Measurements from ENCODE around the gene HDDC3. TPM values are rescaled to one million over a fixed set of nuclear protein-coding genes. Genes with fewer than 3 reads are reported as not detected.

Gene HDDC3
- polyA plus RNA-seq, 3 donors, result 11.6 to 19.7 (median 14.8) TPM

DNA sequence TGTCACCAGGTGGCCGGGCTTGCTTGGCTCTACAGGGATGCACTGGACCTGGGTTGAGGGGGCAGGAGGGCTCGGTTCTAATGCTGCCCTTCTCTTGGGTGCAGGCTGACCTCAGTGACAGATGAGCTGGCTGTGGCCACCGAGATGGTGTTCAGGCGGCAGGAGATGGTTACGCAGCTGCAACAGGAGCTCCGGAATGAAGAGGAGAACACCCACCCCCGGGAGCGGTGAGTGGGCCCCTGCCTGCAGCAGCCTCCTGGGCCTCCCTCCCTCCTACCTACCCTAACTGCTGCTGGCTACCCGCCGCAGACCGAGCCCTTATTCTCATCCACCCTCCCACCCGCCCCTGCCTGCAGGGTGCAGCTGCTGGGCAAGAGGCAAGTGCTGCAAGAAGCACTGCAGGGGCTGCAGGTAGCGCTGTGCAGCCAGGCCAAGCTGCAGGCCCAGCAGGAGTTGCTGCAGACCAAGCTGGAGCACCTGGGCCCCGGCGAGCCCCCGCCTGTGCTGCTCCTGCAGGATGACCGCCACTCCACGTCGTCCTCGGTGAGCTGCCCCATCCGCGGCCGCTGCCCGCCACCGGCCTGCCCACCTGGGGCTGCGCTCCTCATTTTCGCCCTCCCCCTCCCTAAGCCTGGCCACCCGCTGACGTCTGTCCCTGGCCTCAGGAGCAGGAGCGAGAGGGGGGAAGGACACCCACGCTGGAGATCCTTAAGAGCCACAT, 42.5 kb downstream of the HDDC3 start:
- H3K27me3 Mint-ChIP-seq (ENCODE audit: low read depth in 3 of 3), result peaks cover 0 to 1% (median 0%) of the 10 kb centered on the region in 3 donors
- H3K4me3 Mint-ChIP-seq, result no peak overlapping the region
- TF ChIP-seq, protein P1, sequence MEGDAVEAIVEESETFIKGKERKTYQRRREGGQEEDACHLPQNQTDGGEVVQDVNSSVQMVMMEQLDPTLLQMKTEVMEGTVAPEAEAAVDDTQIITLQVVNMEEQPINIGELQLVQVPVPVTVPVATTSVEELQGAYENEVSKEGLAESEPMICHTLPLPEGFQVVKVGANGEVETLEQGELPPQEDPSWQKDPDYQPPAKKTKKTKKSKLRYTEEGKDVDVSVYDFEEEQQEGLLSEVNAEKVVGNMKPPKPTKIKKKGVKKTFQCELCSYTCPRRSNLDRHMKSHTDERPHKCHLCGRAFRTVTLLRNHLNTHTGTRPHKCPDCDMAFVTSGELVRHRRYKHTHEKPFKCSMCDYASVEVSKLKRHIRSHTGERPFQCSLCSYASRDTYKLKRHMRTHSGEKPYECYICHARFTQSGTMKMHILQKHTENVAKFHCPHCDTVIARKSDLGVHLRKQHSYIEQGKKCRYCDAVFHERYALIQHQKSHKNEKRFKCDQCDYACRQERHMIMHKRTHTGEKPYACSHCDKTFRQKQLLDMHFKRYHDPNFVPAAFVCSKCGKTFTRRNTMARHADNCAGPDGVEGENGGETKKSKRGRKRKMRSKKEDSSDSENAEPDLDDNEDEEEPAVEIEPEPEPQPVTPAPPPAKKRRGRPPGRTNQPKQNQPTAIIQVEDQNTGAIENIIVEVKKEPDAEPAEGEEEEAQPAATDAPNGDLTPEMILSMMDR (IDR thresholded peaks at IDR 0.05), result no peak
- no peak for DNase-seq
- H3K79me2 ChIP-seq (ENCODE audit: insufficient read depth, low read length), result peaks cover 83% of the 10 kb centered on the region
- peaks cover 59 to 86% of the 10 kb centered on the region in 2 donors for H3K36me3 Mint-ChIP-seq
- no peaks in the 10 kb centered on the region for H3K9me3 ChIP-seq (replicated peaks in 1 of 2; ENCODE audit: control insufficient read depth in 1 of 2, insufficient read depth in 1 of 2, low read length in 2 of 2)
- H3K9ac ChIP-seq (ENCODE audit: insufficient read depth, low read length, poor library complexity, severe bottlenecking), result no peak overlapping the region
- H3K4me3 ChIP-seq (replicated peaks in 1 of 3; ENCODE audit: low read depth in 2 of 3, low read length in 3 of 3), result no peak overlapping the region
- peaks cover 32% of the 10 kb centered on the region for H3K4me1 Mint-ChIP-seq
- H3K36me3 ChIP-seq (replicated peaks in 1 of 2; ENCODE audit: control insufficient read depth in 1 of 2, insufficient read depth in 2 of 2, low read length in 2 of 2), result peaks cover 80 to 87% of the 10 kb centered on the region in 2 donors
- peaks cover 24 to 44% of the 10 kb centered on the region in 2 donors for H3K4me1 ChIP-seq (ENCODE audit: control insufficient read depth in 1 of 2, insufficient read depth in 2 of 2, low read length in 2 of 2)
- H2AFZ ChIP-seq (ENCODE audit: insufficient read depth, low read depth, low read length, poor library complexity, severe bottlenecking), result no peak overlapping the region
- H4K20me1 ChIP-seq (ENCODE audit: insufficient read depth, low read length), result peaks cover 99% of the 10 kb centered on the region
- WGBS (ENCODE audit: insufficient coverage), result 98% methylated on average over 21 of the region's 31 CpGs
- H3K27me3 ChIP-seq (ENCODE audit: control insufficient read depth in 2 of 2, insufficient read depth in 2 of 2, low read length in 2 of 2), result no peaks in the 10 kb centered on the region
- H3K27ac Mint-ChIP-seq, result peak overlapping the region in 3 of 7 donors; percentile 37 to 63 (median 46)
- H3K4me2 ChIP-seq (replicated peaks; ENCODE audit: extremely low read depth, low read length, poor library complexity, severe bottlenecking), result no peak overlapping the region
- H3K27ac ChIP-seq (ENCODE audit: low read depth in 1 of 2, low read length in 2 of 2), result no peak overlapping the region
- no peaks in the 10 kb centered on the region for H3K9me3 Mint-ChIP-seq
- intact Hi-C loops (cut with micrococcal nuclease), result loop anchor here (5.0 to 10.0 kb wide), 2 partner anchors 175 to 188 kb away; partner anchors contain the start of gene BLM (in 1 of the 2)

DNA sequence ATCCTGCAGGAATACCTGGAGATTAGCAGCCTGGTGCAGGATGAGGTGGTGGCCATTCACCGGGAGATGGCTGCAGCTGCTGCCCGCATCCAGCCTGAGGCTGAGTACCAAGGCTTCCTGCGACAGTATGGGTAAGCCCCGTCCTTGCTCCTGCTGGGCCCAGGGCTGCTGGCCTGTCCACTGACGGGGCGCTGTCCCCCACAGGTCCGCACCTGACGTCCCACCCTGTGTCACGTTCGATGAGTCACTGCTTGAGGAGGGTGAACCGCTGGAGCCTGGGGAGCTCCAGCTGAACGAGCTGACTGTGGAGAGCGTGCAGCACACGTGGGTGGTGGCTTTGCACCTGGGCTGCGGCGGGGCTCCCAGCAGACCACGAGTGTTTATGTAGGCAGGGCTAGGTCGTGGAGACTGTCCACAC, 43.0 kb downstream of the HDDC3 start:
- H3K9me3 Mint-ChIP-seq, result no peaks in the 10 kb centered on the region
- Histone ChIP-seq H3K4me1 (ENCODE audit: control insufficient read depth in 1 of 2, insufficient read depth in 2 of 2, low read length in 2 of 2) (peaks cover 22 to 44% of the 10 kb centered on the region in 2 donors), H3K4me3 (replicated peaks in 1 of 3; ENCODE audit: low read depth in 2 of 3, low read length in 3 of 3) (no peak overlapping the region), H2AFZ (ENCODE audit: insufficient read depth, low read depth, low read length, poor library complexity, severe bottlenecking) (no peak overlapping the region), H3K4me2 (replicated peaks; ENCODE audit: extremely low read depth, low read length, poor library complexity, severe bottlenecking) (no peak overlapping the region), H3K9ac (ENCODE audit: insufficient read depth, low read length, poor library complexity, severe bottlenecking) (no peak overlapping the region), H3K36me3 (replicated peaks in 1 of 2; ENCODE audit: control insufficient read depth in 1 of 2, insufficient read depth in 2 of 2, low read length in 2 of 2) (peaks cover 76 to 81% of the 10 kb centered on the region in 2 donors), H3K27ac (ENCODE audit: low read depth in 1 of 2, low read length in 2 of 2) (peak overlapping the region in 1 of 2 donors; percentile 31), H3K9me3 (replicated peaks in 1 of 2; ENCODE audit: control insufficient read depth in 1 of 2, insufficient read depth in 1 of 2, low read length in 2 of 2) (no peaks in the 10 kb centered on the region), H3K27me3 (ENCODE audit: control insufficient read depth in 2 of 2, insufficient read depth in 2 of 2, low read length in 2 of 2) (no peaks in the 10 kb centered on the region), H3K79me2 (ENCODE audit: insufficient read depth, low read length) (peaks cover 88% of the 10 kb centered on the region), H4K20me1 (ENCODE audit: insufficient read depth, low read length) (peaks cover 98% of the 10 kb centered on the region)
- peak overlapping the region in 3 of 7 donors; percentile 36 to 40 (median 37) for H3K27ac Mint-ChIP-seq
- WGBS (ENCODE audit: insufficient coverage), result 93% methylated on average over 18 of the region's 18 CpGs
- intact Hi-C loops (cut with micrococcal nuclease), result loop anchor here (5.0 to 10.0 kb wide), 2 partner anchors 175 to 187 kb away; partner anchors contain the start of gene BLM (in 1 of the 2)
- H3K36me3 Mint-ChIP-seq, result peaks cover 54 to 81% of the 10 kb centered on the region in 2 donors
- no peak overlapping the region for H3K4me3 Mint-ChIP-seq
- DNase-seq, result no peak
- TF ChIP-seq, protein P1 (IDR thresholded peaks at IDR 0.05), result no peak
- peaks cover 30% of the 10 kb centered on the region for H3K4me1 Mint-ChIP-seq
- peaks cover 0 to 1% (median 0%) of the 10 kb centered on the region in 3 donors for H3K27me3 Mint-ChIP-seq (ENCODE audit: low read depth in 3 of 3)
